HG02759 (cell line): Measurements from ENCODE around the gene ROCK2.
"Not testable (repeated sequence)": the region's sequence is repeated elsewhere in the genome, so short reads cannot be mapped to it uniquely, and the experiment has no call there.

Source experiments
- ATAC-seq: cut with Tn5 transposase; IDR thresholded peaks from one replicate; pipeline ENCODE4 v1.9.1; 2021; ENCODE audit warnings: mild to moderate bottlenecking, moderate library complexity; ENCODE audit not compliant: unreplicated experiment

Gene ROCK2

DNA sequence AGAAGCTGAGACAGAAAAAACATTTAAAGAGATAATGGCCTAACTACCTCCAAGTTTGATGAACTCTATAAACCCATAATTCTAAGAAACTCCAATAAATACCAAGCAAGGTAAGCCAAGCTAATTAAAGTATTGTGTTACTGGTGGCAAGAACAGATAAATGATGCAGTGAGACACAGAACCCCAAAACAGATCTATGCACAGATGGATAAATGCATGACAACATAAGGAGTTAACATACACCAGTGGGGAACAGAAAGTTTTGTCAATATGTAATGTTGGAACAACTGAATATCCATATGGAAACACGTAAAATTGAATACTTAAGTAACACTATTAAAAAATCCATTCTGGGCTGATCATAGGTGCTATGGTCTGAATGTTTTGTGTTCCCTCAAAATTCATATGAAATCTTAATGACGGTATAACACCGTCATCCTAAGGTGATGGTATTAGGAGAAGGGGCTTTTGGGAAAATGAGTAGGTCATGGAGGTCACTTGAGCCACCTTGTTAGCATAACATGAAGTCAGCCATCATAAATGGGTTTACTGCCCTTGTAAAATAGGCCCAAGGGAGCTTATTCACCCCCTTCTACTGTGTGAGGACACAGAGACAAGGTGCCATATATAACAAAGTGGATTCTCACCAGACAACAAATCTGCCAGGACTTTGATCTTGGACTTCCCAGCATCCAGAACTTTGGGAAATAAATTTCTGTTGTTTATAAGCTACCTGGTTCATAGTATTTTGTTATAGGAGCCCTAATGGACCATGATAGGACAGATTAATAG, 102.8 kb downstream of the ROCK2 start:
- ATAC-seq, result no peak

DNA sequence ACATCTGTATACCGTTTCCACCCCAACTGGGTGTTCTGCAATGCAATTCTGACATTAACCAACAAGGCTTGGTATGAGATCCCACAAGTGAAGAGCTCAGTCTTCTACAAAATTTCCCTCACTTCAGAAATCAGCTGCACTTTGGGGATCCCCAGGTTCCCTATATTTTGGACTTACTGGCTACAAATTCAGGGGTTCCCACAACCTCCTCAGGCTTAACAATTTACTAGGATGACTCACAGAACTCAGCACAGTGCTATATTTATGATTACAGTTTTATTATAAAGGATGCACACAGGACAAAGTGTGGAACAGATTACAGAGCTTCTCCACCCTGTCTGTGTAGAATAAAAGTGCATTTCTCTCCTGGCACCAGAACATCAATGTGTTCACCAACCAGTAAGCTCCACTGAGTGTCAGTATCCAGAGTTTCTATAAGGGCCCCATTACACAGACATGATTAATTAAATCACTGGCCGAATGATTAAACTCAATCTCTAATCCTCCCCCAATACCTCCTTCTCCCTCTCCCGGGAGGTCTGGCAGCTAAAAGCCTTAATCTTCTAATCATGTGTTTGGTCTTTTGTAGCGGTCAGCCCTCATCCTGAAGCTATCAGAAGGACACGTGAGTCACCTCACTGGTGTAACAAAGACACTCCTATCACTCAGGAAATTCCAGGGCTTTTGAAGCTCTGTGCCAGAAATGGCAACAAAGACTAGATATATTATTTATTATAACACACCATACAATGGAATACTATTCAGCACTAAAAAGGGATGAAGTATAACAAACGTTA, 104.6 kb downstream of the ROCK2 start:
- ATAC-seq, result no peak

DNA sequence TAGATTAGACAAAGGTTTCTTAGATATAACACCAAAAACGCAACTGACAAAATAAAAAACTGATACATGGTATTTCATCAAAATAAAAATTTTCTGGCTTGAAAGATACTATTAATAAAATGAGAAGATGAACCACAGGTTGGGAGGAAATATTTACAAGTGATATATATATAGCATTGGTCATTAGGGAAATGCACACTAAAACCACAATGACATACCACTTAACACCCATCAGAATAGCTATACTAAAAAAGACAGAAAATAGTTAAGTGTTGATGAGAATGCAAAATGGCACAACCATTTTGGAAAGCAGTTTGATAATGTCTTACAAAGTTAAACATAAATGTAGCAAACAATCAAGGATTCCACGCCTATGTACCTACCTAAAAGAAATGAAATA, 105.3 kb downstream of the ROCK2 start:
- ATAC-seq, result no peak

DNA sequence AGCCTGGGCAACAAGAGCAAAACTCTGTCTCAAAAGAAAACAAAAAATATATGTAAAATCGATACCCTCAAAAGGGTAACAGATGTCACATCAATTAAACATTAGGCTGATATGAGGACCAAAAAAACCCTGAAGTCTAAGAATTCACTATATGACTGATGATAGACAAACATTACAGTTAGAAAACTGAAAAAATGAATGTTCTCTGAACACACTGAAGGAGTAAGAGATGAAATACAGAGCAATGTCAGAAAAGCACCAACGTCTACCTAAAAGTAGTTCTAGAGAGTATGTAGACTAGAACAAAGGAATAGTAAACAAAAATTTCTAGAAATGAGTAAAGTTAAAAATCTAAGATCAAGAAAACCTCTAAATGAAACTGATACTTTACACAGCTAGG, 107.3 kb downstream of the ROCK2 start:
- ATAC-seq, result no peak

- ATAC-seq, result no peak
These were observed 108.1 kb downstream of the ROCK2 start for GRCh38 chr2:11236335-11236734.

DNA sequence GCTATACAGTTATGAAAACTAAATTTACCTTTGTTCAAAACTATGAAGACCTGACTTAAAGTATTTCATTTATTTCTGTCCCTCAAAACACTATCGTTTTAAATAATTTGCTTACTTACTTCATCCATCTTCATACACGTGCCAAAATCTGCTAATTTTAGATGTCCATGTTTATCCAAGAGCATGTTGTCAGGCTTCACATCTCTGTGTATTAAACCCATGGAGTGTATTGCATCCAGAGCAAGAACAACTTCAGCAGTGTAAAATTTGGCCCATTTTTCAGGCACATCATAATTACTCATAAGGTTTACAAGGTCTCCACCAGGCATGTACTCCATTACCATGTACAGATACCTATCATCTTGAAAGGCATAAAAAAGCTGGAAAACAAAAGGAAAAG, 108.9 kb downstream of the ROCK2 start:
- no peak for ATAC-seq

- ATAC-seq, result no peak
These were observed 110.1 kb downstream of the ROCK2 start for GRCh38 chr2:11234309-11234708.

DNA sequence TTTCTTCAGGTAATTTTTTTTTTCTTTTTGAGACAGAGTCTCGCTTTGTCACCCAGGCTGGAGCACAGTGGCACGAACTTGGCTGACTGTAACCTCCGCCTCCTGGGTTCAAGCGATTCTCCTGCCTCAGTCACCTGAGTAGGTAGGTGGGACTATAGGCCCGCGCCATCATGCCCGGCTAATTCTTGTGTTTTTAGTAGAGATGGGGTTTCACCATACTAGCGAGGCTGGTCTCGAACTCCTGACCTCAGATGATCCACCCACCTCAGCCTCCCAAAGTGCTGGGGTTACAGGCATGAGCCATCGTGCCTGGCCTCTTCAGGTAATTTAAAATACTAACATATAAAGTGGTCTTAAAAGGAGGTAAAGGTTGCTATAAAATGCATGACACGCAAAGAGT, 113.2 kb downstream of the ROCK2 start:
- not testable (repeated sequence) for ATAC-seq

- no peak for ATAC-seq
These were observed 115.7 kb downstream of the ROCK2 start for GRCh38 chr2:11228692-11229091.

- no peak for ATAC-seq
These were observed 116.8 kb downstream of the ROCK2 start for GRCh38 chr2:11227595-11227994.

GRCh38 chr2:11224887-11225286, 119.5 kb downstream of the ROCK2 start:
- no peak for ATAC-seq

GRCh38 chr2:11222845-11223244, 121.6 kb downstream of the ROCK2 start:
- ATAC-seq, result no peak

GRCh38 chr2:11220445-11220844, 124.0 kb downstream of the ROCK2 start:
- no peak for ATAC-seq

GRCh38 chr2:11215407-11215806, 129.0 kb downstream of the ROCK2 start:
- no peak for ATAC-seq

GRCh38 chr2:11214770-11215169, 129.7 kb downstream of the ROCK2 start:
- no peak for ATAC-seq

DNA sequence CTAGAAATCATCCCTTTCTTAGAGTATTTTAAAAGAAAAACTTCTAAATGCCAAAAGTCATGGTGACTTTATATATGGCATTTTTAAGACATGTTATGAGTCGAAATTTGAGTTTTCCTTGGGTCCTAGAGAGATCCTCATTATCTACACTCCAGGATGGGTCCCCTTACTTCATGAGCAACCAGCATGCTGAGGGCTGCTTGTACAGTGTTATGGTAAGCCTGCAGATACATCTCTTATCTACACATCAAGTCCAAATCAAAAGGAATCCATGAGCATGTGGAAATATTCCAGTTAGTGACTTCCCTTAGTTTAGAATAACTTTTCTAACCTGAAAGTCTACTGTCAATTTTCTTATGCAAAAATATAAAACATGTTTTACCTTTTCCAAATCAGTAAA, 130.5 kb downstream of the ROCK2 start:
- no peak for ATAC-seq

DNA sequence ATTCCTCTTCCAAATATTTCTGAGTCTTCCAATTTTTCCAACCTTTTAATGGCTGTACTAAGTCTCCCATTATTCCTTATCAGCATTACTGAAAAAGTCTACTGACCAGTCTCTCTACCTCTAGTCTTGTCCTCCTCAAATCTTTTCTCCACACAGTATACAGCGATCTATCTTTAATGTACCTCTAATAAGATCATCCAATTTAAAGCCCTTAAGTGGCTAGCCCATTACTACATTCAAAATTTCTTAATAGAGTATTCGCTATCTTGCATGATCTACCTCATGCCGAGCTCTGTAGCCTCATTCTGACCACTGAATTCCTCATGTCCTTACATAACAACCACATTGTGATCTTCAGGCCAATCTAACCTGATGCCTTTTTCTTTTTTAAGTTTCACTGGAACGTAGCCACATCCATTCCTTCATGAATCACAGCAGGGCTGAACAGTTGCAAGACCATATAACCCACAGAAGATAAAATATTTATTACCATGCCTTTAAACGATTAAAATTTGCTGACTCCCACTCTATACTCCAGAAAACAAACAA, 131.3 kb downstream of the ROCK2 start:
- no peak for ATAC-seq

DNA sequence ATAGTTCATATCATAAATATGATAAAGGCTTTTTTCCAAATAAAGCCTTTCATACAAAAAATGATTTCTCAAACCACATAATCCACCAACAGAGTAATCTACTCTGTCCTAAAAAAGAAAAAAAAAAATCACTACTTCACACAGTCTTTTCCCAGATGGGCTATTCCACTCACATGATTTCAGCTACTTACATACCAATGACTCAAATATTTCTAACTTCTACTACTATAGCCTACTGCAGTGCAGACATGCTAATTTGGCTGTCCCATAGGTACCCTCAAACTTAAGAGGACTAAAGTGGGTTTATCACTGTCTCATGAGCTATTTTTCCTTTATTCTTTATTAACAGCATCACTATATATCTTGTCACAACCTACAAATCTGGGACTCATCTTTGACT, 131.8 kb downstream of the ROCK2 start:
- no peak for ATAC-seq

- ATAC-seq, result no peak
These were observed 136.4 kb downstream of the ROCK2 start for GRCh38 chr2:11208083-11208482.

- ATAC-seq, result peak; percentile 71
These were observed 141.0 kb downstream of the ROCK2 start for GRCh38 chr2:11203480-11203879.

DNA sequence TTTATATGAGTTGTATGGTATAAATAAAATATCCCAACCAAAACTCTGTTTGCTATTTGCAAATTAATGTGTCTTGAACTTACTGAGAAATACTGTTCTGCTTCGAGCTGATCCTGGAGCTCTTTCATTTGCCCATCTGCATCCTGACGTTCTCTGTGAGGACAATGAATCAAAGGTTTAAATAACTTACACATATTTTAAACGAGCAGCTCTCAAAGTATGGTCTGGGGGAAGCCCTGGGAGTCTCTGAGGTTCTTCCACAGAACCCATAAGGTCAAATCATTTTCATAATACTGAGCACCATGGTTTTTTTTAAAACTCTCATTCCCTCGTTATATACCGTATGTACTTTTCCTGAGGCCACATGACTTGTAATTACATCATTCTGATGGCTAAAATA, 142.5 kb downstream of the ROCK2 start:
- no peak for ATAC-seq

DNA sequence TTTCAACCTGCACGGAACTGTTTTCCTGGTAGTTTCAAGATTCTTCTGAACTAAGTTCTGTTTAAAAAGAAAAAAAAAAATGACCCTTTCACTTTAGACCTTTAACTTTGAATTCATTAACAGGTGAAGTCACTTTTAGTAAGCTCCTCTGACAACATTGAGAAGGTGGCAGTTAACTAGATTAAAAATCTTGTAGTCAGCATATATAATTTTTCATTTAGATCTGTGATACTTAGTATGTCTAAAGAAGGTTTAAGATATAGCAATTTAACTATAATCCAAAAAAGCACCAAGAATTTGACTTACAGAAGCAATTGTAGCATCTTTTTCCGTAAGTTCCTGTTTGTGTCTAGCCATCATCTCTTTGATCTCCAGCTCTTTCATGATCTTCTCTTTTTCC, 143.8 kb downstream of the ROCK2 start:
- ATAC-seq, result no peak
